ENCODE results near the gene AMTN.

DNA sequence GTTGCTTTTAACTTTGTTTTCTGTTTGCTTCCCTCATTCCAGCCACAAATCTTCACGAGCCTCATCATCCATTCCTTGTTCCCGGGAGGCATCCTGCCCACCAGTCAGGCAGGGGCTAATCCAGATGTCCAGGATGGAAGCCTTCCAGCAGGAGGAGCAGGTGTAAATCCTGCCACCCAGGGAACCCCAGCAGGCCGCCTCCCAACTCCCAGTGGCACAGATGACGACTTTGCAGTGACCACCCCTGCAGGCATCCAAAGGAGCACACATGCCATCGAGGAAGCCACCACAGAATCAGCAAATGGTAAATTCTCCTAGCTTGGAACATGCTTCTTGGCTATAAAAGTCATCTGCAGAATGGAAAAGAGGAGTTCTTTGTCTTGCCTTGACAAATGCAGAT, 12.6 kb downstream of the AMTN start:
- TF ChIP-seq CTCF (IDR thresholded peaks at IDR 0.05) (no peak), POLR2AphosphoS5 (IDR thresholded peaks at IDR 0.05) (no peak), EP300 (IDR thresholded peaks at IDR 0.05) (no peak), POLR2A (IDR thresholded peaks at IDR 0.05) (no peak)

Data from gastroesophageal sphincter (tissue), 3 donors.